H1 (cell line): ENCODE data around the gene DSE.
"Not testable (repeated sequence)": the region's sequence is repeated elsewhere in the genome, so short reads cannot be mapped to it uniquely, and the experiment has no call there.

Experiments
- CHD2 ChIP-seq: IDR thresholded peaks from 2 replicates; pipeline ENCODE4 v1.6.1; 2012; ENCODE audit warnings: low read length, improper control_type of control experiment
- EP300 ChIP-seq, 2 experiments: IDR thresholded peaks; 1 replicate in 1 of 2; 2 replicates in 1 of 2; pipeline ENCODE4 v1.6.1; 2011 to 2012; ENCODE audit warnings: low read depth in 2 of 2, low read length in 2 of 2, mild to moderate bottlenecking in 2 of 2, borderline replicate concordance in 1 of 2, inconsistent platforms in 1 of 2, moderate library complexity in 1 of 2
- EZH2 ChIP-seq: fragments of 200-600 bp; sonication (generic); IDR thresholded peaks from 2 replicates; pipeline ENCODE4 v1.7.1; 2012; ENCODE audit warnings: low read depth, mild to moderate bottlenecking, moderate library complexity, low read length, inconsistent platforms; ENCODE audit not compliant: severe bottlenecking
- MAX ChIP-seq: IDR thresholded peaks from 2 replicates; pipeline ENCODE4 v1.6.1; 2012; ENCODE audit warnings: inconsistent platforms
- NANOG ChIP-seq: IDR thresholded peaks from 2 replicates; pipeline ENCODE4 v1.6.1; 2011; ENCODE audit warnings: low read length, low read depth, mild to moderate bottlenecking, inconsistent platforms; ENCODE audit not compliant: insufficient read depth, poor library complexity, severe bottlenecking
- NRF1 ChIP-seq: IDR thresholded peaks from 2 replicates; pipeline ENCODE4 v1.6.1; 2011; ENCODE audit warnings: mild to moderate bottlenecking, low read depth, low read length, improper control_type of control experiment
- POLR2A ChIP-seq, 2 experiments: IDR thresholded peaks; 1 replicate in 1 of 2; 2 replicates in 1 of 2; pipeline ENCODE4 v1.6.1; 2011; ENCODE audit warnings: low read depth in 2 of 2, low read length in 2 of 2, mild to moderate bottlenecking in 2 of 2; ENCODE audit errors: control extremely low read depth in 1 of 2
- POLR2AphosphoS5 ChIP-seq: IDR thresholded peaks from 2 replicates; pipeline ENCODE4 v1.6.1; 2011; ENCODE audit warnings: low read depth, low read length
- TEAD4 ChIP-seq: IDR thresholded peaks from 2 replicates; pipeline ENCODE4 v1.6.1; 2012; ENCODE audit warnings: low read depth, low read length, inconsistent platforms, mixed read lengths
- YY1 ChIP-seq: IDR thresholded peaks from 2 replicates; pipeline ENCODE4 v1.6.1; 2011; ENCODE audit warnings: low read depth, mild to moderate bottlenecking, low read length
- TF ChIP-seq, protein P1 (sequence below), 3 experiments: IDR thresholded peaks; 1 replicate in 2 of 3; 2 replicates in 1 of 3; pipeline versions ENCODE4 v1.5.1 to v1.6.1; 2011; ENCODE audit warnings: low read length in 3 of 3, mild to moderate bottlenecking in 3 of 3, inconsistent platforms in 2 of 3, low read depth in 1 of 3, moderate library complexity in 1 of 3; ENCODE audit not compliant: insufficient read depth in 1 of 3; ENCODE audit errors: control extremely low read depth in 1 of 3
- TF ChIP-seq, protein P2 (sequence below): IDR thresholded peaks from 2 replicates; pipeline ENCODE4 v1.6.1; 2011; ENCODE audit warnings: low read depth, mild to moderate bottlenecking, low read length; ENCODE audit not compliant: insufficient read depth

- TF ChIP-seq POLR2A (IDR thresholded peaks at IDR 0.05; ENCODE audit: control extremely low read depth in 1 of 2, low read depth in 2 of 2, low read length in 2 of 2); MAX; CHD2; YY1; EP300 (IDR thresholded peaks at IDR 0.05; ENCODE audit: borderline replicate concordance in 1 of 2, low read depth in 2 of 2, low read length in 2 of 2); EZH2; NRF1; NANOG; TEAD4; POLR2AphosphoS5: not testable (repeated sequence)
- TF ChIP-seq, protein P1, sequence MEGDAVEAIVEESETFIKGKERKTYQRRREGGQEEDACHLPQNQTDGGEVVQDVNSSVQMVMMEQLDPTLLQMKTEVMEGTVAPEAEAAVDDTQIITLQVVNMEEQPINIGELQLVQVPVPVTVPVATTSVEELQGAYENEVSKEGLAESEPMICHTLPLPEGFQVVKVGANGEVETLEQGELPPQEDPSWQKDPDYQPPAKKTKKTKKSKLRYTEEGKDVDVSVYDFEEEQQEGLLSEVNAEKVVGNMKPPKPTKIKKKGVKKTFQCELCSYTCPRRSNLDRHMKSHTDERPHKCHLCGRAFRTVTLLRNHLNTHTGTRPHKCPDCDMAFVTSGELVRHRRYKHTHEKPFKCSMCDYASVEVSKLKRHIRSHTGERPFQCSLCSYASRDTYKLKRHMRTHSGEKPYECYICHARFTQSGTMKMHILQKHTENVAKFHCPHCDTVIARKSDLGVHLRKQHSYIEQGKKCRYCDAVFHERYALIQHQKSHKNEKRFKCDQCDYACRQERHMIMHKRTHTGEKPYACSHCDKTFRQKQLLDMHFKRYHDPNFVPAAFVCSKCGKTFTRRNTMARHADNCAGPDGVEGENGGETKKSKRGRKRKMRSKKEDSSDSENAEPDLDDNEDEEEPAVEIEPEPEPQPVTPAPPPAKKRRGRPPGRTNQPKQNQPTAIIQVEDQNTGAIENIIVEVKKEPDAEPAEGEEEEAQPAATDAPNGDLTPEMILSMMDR (IDR thresholded peaks at IDR 0.05; ENCODE audit: control extremely low read depth in 1 of 3, insufficient read depth in 1 of 3, low read depth in 1 of 3, low read length in 3 of 3): not testable (repeated sequence)
- TF ChIP-seq, protein P2, sequence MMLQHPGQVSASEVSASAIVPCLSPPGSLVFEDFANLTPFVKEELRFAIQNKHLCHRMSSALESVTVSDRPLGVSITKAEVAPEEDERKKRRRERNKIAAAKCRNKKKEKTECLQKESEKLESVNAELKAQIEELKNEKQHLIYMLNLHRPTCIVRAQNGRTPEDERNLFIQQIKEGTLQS: not testable (repeated sequence)
Measured at GRCh38 chr6:116325634-116326132, 45.1 kb upstream of the DSE start.
